ENCODE data around the gene NEFH.
A peak's percentile ranks its signal among the peaks of the same experiment; 100 is the strongest.
"Not testable (repeated sequence)": the region's sequence is repeated elsewhere in the genome, so short reads cannot be mapped to it uniquely, and the experiment has no call there.

NEFH gene

DNA sequence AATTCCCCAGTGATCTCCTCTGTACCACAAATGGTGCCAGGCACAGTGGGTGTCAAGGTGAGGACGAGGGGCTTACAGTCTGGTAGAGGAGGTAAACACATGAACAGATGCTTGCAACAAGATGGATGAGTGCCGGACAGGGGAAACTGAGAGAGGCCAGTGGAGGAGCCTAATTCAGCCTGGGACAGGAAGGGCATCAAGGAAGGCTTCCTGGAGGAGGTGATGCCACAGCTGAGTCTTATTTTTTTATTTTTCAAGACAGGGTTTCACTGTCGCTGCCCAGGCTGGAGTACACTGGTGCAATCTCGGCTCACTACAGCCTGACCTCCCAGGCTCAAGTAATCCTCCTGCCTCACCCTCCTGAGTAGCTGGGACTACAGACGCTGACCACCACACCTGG lies 18.8 kb upstream of the NEFH start:
- no peak for DNase-seq (ENCODE audit: low spot score)

DNA sequence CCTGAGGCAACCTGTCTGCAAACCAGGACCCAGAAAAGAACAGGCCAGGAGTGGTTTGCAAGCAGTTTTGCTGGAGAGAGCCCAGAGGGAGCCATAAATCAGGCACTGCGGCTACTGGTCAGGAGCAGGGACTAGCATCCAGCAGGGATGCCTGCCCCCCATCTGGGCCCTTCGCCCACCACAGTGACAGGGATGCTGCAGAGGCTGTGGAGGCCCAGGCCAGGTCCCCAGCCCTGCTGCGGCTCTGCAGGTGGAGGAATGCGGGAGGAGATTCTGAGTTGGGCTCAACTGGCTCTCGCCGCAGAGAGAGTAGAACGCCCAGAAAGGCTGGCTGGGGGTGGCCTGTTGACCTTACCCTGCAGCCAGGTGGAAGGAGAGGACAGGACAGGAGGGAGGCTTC lies 16.4 kb upstream of the NEFH start:
- no peak for DNase-seq (ENCODE audit: low spot score)

DNA sequence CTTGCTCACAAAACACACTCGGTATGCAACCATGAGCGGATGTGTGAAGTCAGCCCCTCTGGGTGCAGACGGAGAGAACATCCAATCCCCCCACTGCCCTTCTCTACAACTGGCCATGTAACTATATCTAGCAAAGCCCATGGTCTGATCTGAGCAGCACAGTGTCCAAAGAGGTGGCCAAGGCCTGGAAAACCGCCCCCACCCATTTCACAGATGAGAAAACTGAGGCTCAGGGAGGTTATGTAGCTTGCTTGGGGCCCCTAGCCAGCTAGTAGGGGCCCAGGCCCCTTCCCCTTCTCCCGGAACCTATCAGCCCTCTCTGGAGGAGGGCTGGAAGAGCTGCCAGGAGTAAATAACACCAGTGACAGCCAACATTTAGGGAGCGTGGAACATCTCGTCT lies 15.4 kb upstream of the NEFH start:
- DNase-seq (ENCODE audit: low spot score) = no peak

DNA sequence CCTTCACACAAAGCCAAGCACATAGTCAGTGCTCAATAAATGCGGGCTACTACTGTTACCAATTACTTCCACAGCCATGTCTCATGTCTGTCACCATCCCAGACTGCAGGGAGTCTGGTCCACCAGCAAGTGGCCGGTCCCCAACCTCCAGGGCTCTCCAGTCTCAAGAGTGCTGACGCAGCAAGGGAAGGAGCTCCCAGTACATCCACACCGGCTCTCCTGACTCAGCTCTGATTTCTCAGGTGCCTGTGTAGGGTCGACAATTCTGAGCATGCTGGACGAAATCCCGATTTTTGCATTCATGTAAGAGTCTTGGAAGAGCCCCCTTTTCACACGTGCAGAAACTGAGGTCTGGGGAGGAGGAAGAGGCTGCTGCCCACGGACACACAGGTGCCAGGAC lies 10.3 kb upstream of the NEFH start:
- DNase-seq (ENCODE audit: low spot score) = no peak

DNA sequence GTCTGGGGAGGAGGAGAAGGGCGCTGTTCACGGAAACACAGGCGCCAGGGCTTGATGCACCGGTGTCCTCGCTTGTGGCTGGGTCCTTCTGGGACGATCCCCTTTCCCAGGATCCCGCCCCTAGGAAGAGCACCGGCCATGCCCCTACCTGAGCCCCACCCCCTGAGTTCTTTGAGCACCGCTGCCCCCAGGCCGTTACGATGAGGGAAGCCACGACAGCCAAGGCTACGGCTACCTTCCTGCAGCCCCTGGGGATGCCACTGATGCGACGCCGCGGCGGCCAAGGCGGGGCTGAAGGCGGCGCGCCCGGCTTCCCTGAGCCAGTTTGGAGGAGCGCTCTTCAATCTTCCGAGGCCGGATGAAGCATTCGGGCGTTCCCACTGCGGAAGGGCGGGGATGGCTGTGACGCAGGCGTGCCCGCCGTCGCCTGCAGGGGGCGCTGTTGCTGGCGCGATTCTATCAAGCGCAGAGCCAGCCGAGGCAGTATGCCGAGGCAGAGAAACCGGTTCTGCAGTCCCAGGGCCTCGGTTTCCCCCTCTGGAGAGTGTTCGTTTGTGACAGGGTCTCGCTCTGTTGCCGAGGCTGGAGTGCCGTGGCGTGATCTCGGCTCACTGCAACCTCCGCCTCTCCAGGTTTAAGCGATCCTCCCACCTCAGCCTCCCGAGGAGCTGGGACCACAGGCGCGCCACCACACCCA lies 9.7 kb upstream of the NEFH start:
- DNase-seq (ENCODE audit: low spot score) = peak; percentile 62

DNA sequence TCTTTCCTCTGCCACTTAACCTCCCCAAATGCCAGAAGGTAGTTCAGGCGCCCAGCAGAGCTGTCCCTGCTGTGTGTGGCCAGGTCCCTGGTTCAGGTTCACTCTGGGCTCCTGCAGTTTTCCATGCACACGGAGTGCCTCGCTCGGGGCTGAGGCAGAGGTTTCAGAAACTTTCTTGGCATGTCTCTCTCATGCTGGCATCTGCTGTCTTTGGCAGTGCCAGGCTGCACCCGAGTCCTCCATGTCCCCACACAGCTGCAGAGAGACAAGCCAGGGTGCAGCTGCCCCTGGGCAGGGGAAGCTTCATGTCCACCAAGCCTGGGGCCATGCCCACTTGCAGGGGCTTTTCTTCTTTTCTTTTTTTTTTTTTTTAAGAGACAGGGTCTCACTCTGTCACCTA lies 7.0 kb upstream of the NEFH start:
- DNase-seq (ENCODE audit: low spot score) = no peak

DNA sequence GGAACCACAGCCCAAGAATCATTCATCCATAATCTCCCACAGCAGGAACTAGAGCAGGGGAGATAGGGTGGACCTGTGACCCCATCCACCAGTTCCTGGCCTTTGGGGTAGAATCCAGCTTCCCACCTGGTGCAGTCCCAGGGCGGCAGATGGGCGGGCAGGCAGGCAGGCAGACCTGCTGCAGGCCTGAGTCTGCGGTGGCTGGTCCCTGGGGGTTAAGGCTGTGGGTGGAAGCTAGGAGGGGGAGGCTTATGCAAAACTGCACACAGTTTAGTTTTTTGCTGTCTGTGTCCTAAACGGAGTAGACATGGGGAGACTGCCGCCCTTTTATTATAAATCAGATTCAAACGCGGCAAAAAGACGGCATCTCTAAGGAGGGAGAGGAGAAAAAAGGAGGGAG lies 4.5 kb upstream of the NEFH start:
- DNase-seq (ENCODE audit: low spot score) = no peak

DNA sequence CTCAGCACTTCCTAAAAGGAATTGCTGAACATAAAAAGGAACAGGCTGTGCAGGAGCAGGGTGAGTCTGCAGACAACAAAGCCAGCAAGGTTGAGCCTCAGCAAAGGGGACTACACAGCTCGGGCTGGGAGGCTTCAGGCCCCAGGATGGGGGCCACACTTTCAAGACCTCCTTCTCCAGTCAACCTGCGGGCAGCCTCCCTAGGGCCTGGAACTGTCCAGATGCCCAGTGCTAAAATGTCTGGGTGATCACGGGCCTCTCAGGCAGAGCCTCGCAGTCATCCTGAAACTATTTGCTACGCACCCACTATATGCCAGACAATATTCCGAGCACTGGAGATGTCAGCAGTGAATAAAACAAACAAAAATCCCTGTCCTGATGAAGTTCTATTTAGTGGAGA lies 3.9 kb upstream of the NEFH start:
- DNase-seq (ENCODE audit: low spot score) = no peak

DNA sequence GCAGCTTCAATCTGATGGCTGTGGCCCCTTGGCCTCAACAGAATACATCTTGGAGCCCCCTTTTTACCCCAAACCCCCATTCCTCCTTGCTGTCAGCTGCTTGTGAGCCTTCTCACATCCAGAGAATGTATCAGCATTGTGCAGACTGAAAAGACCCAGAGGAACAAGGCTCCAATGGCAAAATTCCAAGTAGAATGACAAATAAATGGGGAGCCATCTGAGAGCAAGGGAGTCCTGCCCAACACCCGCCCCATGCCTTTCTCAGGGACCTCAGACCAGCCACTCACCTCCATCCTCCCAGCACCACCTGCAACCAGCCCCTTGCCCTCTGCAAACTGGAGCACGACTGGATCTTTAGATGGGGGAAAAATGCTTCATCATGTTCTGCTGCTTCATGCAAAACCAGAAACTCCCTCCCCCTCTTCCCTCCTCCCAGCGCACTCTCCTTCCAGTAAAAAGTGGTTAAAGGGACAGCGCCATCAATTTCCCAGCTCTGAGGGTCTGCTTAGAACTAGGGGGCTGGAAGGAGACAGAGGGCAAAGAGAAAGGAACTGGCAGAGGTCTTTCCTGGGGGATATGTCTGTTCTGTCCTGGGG lies 2.2 kb upstream of the NEFH start:
- no peak for DNase-seq (ENCODE audit: low spot score)

DNA sequence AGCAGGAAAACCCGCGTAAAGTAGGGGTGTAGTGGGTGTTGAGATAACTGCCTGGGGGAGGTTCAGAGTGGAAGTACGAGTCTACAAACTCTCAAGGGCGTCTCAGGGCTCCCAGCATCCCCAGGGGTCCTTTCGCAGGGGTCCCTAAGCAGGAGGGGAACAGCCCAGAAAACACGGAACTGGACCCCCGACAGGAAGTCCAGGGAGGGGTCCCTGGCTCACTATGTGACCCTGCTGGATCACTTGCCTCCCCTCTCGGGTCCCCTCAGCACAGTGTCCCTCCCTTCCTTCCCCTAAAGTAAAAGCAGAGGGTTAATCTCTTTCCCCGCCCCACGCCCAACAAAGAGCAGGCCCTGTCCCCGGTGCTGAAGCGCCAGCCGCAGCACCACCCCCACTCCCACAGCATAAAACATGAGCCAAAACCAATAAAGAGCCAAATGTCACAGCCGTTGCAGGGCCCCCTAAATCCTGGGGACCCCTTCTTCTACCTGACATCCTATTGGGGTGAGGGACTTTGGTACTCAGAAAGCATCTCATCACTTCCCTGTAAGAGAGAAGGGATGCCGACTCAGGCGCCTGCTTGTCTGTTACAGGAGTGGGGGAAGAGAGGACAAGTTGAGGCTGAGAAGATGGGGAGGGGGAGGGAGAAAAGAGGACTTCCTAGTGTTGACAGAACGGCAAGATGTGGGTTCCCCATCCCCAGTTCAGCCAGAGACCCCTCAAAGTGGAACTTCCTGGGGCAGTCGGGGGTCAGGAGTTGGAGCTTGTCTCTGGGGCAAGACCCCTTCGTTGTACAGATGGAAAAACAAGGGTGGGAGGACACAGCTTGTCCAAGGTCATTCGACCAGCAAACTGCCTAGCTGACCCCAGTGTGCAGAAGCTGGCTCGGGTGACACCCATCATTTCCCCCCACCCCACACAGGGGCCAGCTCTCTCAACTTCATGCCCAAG lies 1.4 kb upstream of the NEFH start:
- DNase-seq (ENCODE audit: low spot score) = no peak

DNA sequence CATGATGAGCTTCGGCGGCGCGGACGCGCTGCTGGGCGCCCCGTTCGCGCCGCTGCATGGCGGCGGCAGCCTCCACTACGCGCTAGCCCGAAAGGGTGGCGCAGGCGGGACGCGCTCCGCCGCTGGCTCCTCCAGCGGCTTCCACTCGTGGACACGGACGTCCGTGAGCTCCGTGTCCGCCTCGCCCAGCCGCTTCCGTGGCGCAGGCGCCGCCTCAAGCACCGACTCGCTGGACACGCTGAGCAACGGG lies 169 bp downstream of the NEFH start:
- DNase-seq (ENCODE audit: low spot score) = no peak

DNA sequence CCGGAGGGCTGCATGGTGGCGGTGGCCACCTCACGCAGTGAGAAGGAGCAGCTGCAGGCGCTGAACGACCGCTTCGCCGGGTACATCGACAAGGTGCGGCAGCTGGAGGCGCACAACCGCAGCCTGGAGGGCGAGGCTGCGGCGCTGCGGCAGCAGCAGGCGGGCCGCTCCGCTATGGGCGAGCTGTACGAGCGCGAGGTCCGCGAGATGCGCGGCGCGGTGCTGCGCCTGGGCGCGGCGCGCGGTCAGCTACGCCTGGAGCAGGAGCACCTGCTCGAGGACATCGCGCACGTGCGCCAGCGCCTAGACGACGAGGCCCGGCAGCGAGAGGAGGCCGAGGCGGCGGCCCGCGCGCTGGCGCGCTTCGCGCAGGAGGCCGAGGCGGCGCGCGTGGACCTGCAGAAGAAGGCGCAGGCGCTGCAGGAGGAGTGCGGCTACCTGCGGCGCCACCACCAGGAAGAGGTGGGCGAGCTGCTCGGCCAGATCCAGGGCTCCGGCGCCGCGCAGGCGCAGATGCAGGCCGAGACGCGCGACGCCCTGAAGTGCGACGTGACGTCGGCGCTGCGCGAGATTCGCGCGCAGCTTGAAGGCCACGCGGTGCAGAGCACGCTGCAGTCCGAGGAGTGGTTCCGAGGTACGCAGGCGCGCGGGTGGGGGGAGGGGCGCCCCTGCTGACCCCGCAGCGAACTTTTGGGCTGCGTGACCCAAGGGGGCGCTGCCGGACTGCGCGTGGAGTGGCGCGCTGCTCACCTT lies 670 bp downstream of the NEFH start:
- DNase-seq (ENCODE audit: low spot score) = no peak

DNA sequence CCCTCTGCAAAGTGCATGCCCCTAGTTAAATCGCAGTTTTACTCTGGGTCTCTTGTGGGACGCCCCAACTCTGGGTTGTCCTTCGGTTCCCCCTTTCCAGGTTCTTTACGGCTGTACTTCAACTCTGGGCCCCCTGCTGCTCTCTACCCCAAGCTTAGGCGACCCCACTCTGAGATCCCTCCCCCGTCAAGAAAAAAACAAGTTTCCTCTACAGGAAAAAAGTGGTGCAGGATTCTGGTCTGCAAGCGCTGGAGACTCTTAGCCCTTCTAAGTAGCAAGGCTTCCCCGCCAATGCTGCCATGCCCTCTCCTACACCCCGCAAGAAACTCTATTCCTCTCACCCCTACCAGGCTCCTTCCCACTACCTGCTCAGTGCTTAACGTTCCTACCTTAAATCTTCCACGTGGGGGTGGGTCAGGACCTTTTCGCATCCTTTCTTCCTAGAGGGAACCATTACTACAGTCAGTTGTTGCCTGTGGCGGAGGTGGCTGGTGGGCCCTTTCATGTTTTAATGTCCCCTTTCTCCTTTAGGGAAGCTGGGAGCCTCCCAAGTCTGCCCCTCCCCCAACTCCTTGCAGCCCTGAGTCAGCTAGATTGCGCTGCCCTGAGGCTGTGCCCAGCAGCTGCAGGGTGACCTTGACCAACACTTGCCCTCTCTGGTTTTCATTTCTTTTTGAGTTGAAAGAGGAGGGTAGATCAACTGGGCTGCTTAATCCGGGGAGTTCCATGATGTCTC lies 1.4 kb downstream of the NEFH start:
- DNase-seq (ENCODE audit: low spot score) = no peak

DNA sequence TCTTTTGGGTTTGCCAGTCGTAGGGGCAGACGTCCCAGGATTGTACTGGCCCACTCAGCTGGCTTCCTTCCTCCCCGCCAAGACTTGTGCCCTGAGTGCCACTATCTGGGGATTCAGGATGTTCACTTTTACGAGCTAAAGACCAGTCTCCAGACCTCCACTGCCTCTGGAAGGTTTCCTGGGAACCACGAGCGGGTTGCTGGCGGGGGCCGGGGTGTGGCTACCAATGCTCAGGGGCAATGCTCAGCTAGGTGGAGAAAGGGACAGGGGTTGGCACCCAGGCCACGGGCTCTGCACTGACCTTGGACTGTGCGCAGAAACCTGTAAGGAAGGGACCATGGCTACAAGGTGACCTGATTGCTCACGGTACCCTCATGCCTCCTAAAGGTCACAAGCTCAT lies 2.2 kb downstream of the NEFH start:
- DNase-seq (ENCODE audit: low spot score) = no peak

DNA sequence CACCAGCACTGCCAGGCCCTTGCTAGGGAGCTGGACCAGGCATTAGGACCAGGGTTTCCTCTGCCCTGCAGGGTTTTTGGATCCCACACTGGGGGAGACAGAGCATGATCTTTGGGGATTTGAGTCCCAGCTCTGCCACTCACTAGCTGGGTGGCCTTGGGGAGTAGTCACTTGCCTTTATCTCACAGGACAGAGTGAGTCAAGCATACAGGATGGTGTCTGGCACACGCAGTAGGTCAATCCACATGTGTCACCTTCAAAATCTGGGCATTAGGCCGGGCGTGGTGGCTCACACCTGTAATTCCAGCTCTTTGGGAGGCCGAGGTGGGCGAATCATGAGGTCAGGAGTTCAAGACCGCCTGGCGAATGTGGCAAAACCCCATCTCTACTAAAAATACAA lies 2.7 kb downstream of the NEFH start:
- no peak for DNase-seq (ENCODE audit: low spot score)

DNA sequence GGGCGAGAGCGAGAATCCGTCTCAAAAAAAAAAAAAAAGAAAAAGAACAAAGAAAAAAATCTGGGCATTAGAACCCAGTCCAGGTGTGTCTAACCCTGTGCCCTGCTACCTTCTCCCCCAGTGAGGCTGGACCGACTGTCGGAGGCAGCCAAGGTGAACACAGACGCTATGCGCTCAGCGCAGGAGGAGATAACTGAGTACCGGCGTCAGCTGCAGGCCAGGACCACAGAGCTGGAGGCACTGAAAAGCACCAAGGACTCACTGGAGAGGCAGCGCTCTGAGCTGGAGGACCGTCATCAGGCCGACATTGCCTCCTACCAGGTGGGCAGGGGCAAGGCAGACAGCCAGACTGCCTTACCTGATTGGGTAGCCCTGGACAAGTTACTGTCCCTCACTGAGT lies 3.2 kb downstream of the NEFH start:
- no peak for DNase-seq (ENCODE audit: low spot score)

DNA sequence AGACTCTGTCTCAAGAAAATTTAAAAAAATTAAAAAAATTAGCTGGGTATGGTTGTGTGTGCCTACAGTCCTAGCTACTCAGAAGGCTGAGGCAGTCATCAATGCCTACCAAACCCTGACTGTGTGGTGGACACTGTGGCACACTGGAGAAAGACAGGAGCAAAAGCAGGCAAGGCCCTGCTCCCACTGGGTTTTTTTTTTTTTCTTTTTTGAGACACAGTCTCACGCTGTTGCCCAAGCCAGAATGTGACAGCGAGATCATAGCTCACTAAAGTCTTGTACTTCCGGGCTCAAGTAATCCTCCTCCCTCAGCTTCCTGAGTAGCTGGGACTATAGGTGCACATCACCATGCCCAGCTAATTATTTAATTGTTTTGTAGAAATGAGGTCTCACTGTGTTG lies 4.6 kb downstream of the NEFH start:
- no peak for DNase-seq (ENCODE audit: low spot score)

DNA sequence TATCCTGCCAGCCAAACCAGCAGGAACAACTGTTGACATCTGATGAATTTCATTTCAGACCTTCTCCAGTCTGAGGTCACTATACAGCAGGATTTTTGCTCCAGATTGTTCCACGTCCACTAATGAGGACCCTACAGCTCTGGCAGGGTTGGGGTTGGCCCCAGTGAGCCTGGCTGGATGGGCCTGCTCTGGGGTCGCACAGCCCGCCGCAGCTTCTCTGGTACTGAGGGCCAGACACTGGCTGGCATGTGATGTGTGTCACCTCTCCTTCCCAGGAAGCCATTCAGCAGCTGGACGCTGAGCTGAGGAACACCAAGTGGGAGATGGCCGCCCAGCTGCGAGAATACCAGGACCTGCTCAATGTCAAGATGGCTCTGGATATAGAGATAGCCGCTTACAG lies 5.4 kb downstream of the NEFH start:
- no peak for DNase-seq (ENCODE audit: low spot score)

DNA sequence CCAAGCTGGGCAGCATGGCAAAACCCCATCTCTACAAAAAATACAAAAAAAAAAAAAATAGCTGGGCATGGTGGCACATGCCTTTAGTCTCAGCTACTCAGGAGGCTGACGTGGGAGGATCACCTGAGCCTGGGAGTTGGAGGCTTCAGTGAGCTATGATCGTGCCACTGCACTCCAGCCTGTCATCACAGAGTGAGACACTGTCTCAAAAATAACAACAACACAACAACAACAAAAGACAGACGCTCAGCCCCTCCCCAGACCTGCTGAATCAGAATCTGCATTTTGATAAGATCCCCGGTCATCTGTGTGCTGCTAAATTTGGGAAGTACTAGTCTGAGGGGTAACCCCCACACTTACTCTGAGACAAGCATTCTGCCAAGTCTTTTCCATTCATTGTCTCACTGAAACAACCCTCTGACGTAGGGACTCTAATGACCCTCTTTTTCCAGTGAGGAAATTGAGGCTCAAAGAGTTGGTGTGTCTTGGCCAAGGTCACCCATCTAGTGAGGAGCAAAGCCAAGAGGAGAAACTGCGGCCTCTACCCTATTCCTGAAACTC lies 7.5 kb downstream of the NEFH start:
- no peak for DNase-seq (ENCODE audit: low spot score)

DNA sequence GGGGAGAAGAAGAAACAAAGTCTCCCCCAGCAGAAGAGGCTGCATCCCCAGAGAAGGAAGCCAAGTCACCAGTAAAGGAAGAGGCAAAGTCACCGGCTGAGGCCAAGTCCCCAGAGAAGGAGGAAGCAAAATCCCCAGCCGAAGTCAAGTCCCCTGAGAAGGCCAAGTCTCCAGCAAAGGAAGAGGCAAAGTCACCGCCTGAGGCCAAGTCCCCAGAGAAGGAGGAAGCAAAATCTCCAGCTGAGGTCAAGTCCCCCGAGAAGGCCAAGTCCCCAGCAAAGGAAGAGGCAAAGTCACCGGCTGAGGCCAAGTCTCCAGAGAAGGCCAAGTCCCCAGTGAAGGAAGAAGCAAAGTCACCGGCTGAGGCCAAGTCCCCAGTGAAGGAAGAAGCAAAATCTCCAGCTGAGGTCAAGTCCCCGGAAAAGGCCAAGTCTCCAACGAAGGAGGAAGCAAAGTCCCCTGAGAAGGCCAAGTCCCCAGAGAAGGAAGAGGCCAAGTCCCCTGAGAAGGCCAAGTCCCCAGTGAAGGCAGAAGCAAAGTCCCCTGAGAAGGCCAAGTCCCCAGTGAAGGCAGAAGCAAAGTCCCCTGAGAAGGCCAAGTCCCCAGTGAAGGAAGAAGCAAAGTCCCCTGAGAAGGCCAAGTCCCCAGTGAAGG lies 9.2 kb downstream of the NEFH start:
- DNase-seq (ENCODE audit: low spot score) = not testable (repeated sequence)

DNA sequence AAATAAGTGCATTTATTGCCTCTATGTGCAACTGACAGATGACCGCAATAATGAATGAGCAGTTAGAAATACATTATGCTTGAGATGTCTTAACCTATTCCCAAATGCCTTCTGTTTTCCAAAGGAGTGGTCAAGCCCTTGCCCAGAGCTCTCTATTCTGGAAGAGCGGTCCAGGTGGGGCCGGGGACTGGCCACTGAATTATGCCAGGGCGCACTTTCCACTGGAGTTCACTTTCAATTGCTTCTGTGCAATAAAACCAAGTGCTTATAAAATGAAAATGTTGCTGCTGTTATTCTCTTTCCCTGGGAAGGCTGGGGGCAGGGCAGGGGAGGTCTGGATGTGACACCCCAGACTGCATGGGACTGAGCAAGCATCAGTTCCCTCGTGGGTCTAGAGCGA lies 11.0 kb downstream of the NEFH start:
- no peak for DNase-seq (ENCODE audit: low spot score)
